ENCODE measurements around the gene RAET1E. TPM values are rescaled to one million over a fixed set of nuclear protein-coding genes. Genes with fewer than 3 reads are reported as not detected.
"Not testable (repeated sequence)": the region's sequence is repeated elsewhere in the genome, so short reads cannot be mapped to it uniquely, and the experiment has no call there.

Gene RAET1E
- total RNA-seq, 1 experiment from 2014 or later = not detected

- H4K91ac ChIP-seq (ENCODE audit: insufficient read length, low read depth, low read length); H3K9me3 Mint-ChIP-seq; H3K4me2 ChIP-seq (ENCODE audit: insufficient read depth, insufficient read length, low read length); H3K79me1 ChIP-seq (ENCODE audit: insufficient read depth, low read depth, low read length, poor library complexity, severe bottlenecking); H3K9ac ChIP-seq (ENCODE audit: extremely low read depth, insufficient read length, low read length); H3K23me2 ChIP-seq (ENCODE audit: insufficient read length, low read depth, low read length, poor library complexity, severe bottlenecking); H4K5ac ChIP-seq (ENCODE audit: insufficient read length, low read depth, low read length); H3K4ac ChIP-seq (ENCODE audit: low read depth, low read length); H2BK12ac ChIP-seq (ENCODE audit: insufficient read length, low read depth, low read length); H3K18ac ChIP-seq (ENCODE audit: insufficient read length, low read depth, low read length); H3K4me1 Mint-ChIP-seq; H3K4me1 ChIP-seq (ENCODE audit: insufficient read depth, low read length); H3K27ac Mint-ChIP-seq; H2BK20ac ChIP-seq (ENCODE audit: low read depth, low read length, poor library complexity, severe bottlenecking); H3K4me3 Mint-ChIP-seq; H3T11ph ChIP-seq (ENCODE audit: low read length); H3K14ac ChIP-seq (ENCODE audit: insufficient read depth, low read length); H3K23ac ChIP-seq (ENCODE audit: insufficient read length, low read depth, low read length); H2BK120ac ChIP-seq (ENCODE audit: low read depth, low read length, poor library complexity, severe bottlenecking); H2BK5ac ChIP-seq (ENCODE audit: insufficient read length, low read length); H3K79me2 ChIP-seq (ENCODE audit: insufficient read depth, low read length); H4K8ac ChIP-seq (replicated peaks; ENCODE audit: insufficient read length, low read depth, low read length); H2BK15ac ChIP-seq (ENCODE audit: low read depth, low read length); H2AFZ ChIP-seq (ENCODE audit: low read length); H3K27ac ChIP-seq (ENCODE audit: insufficient read length, low read depth, low read length); H3K9me3 ChIP-seq (ENCODE audit: control insufficient read depth, low read depth, low read length); DNase-seq; H2AK5ac ChIP-seq (ENCODE audit: insufficient read length, low read length); H4K20me1 ChIP-seq (ENCODE audit: control insufficient read depth, insufficient read depth, insufficient read length); H3K36me3 Mint-ChIP-seq (ENCODE audit: insufficient read depth in 1 of 3, low read depth in 3 of 3); H3K56ac ChIP-seq (ENCODE audit: insufficient read length, low read depth, low read length): not testable (repeated sequence)
- peaks cover 32% of the 10 kb centered on the region; the same call in 1 of the 2 replicates for H3K27me3 ChIP-seq (ENCODE audit: insufficient read depth, low read length)
- H3K27me3 Mint-ChIP-seq (ENCODE audit: low read depth) = peaks cover 89% of the 10 kb centered on the region
- no CpG with 5 or more reads among the region's 7 CpGs for WGBS (ENCODE audit: extremely low coverage, insufficient read length, low lambda C conversion rate)
These were observed 48.7 kb upstream of the RAET1E start for GRCh38 chr6:149946631-149947030.

GRCh38 chr6:149945276-149945675 is 47.4 kb upstream of the RAET1E start:
- not testable (repeated sequence) for H3K9me3 Mint-ChIP-seq; H2AK5ac ChIP-seq (ENCODE audit: insufficient read length, low read length); H3K23ac ChIP-seq (ENCODE audit: insufficient read length, low read depth, low read length); H3K27ac Mint-ChIP-seq; DNase-seq; H2BK20ac ChIP-seq (ENCODE audit: low read depth, low read length, poor library complexity, severe bottlenecking); H3K4me1 ChIP-seq (ENCODE audit: insufficient read depth, low read length); H3K18ac ChIP-seq (ENCODE audit: insufficient read length, low read depth, low read length); H3K9ac ChIP-seq (ENCODE audit: extremely low read depth, insufficient read length, low read length); H2BK5ac ChIP-seq (ENCODE audit: insufficient read length, low read length); H2AFZ ChIP-seq (ENCODE audit: low read length); H4K20me1 ChIP-seq (ENCODE audit: control insufficient read depth, insufficient read depth, insufficient read length); H3K14ac ChIP-seq (ENCODE audit: insufficient read depth, low read length); H2BK15ac ChIP-seq (ENCODE audit: low read depth, low read length); H3K4me2 ChIP-seq (ENCODE audit: insufficient read depth, insufficient read length, low read length); H3K56ac ChIP-seq (ENCODE audit: insufficient read length, low read depth, low read length); H3K79me2 ChIP-seq (ENCODE audit: insufficient read depth, low read length); H2BK12ac ChIP-seq (ENCODE audit: insufficient read length, low read depth, low read length); H3K27ac ChIP-seq (ENCODE audit: insufficient read length, low read depth, low read length); H2BK120ac ChIP-seq (ENCODE audit: low read depth, low read length, poor library complexity, severe bottlenecking); H3K79me1 ChIP-seq (ENCODE audit: insufficient read depth, low read depth, low read length, poor library complexity, severe bottlenecking); H4K8ac ChIP-seq (replicated peaks; ENCODE audit: insufficient read length, low read depth, low read length); H4K91ac ChIP-seq (ENCODE audit: insufficient read length, low read depth, low read length); H4K5ac ChIP-seq (ENCODE audit: insufficient read length, low read depth, low read length); H3K9me3 ChIP-seq (ENCODE audit: control insufficient read depth, low read depth, low read length); H3K4me1 Mint-ChIP-seq; H3K4me3 Mint-ChIP-seq; H3K4ac ChIP-seq (ENCODE audit: low read depth, low read length); H3T11ph ChIP-seq (ENCODE audit: low read length); H3K36me3 Mint-ChIP-seq (ENCODE audit: insufficient read depth in 1 of 3, low read depth in 3 of 3)
- Histone ChIP-seq H3K23me2 (ENCODE audit: insufficient read length, low read depth, low read length, poor library complexity, severe bottlenecking) (peaks cover 14% of the 10 kb centered on the region), H3K27me3 (ENCODE audit: insufficient read depth, low read length) (peaks cover 36% of the 10 kb centered on the region)
- no CpG with 5 or more reads among the region's 6 CpGs for WGBS (ENCODE audit: extremely low coverage, insufficient read length, low lambda C conversion rate)
- H3K27me3 Mint-ChIP-seq (ENCODE audit: low read depth) = peaks cover 89% of the 10 kb centered on the region
